Vagina (tissue), 2 donors: ENCODE measurements around the gene OMG. TPM values are rescaled to one million over a fixed set of nuclear protein-coding genes. Genes with fewer than 3 reads are reported as not detected.

Experiments used
- DNase-seq, 2 donors: peaks; one replicate each; pipeline ENCODE4 v3.0.0-alpha.2; 2017; ENCODE audit errors: extremely low spot score in 2 of 2
- H3K27ac ChIP-seq: fragments of 200-600 bp; sonication (generic); one replicate; pipeline ENCODE4 v1.5.1; 2019
- H3K27me3 ChIP-seq: fragments of 200-600 bp; sonication (generic); one replicate; pipeline ENCODE4 v1.5.1; 2019
- H3K36me3 ChIP-seq, 2 donors: fragments of 200-600 bp; sonication (generic); one replicate each; pipeline ENCODE4 v1.5.1; 2017 to 2019
- H3K4me1 ChIP-seq: fragments of 200-600 bp; sonication (generic); one replicate; pipeline ENCODE4 v1.5.1; 2019
- H3K4me3 ChIP-seq, 2 donors: fragments of 200-600 bp; sonication (generic); 1 replicate in 1 of 2; 2 replicates in 1 of 2; pipeline ENCODE4 v1.5.1; 2016 to 2019
- H3K9me3 ChIP-seq: fragments of 200-600 bp; sonication (generic); one replicate; pipeline ENCODE4 v1.5.1; 2019
- POLR2A ChIP-seq, 2 donors: fragments of 450-650 bp; IDR thresholded peaks; one replicate each; pipeline ENCODE4 v1.6.1; 2017; ENCODE audit warnings: antibody characterized with exemption in 2 of 2, mild to moderate bottlenecking in 2 of 2, moderate library complexity in 2 of 2
- POLR2AphosphoS5 ChIP-seq, 2 donors: sonication (generic); formaldehyde crosslinking; IDR thresholded peaks; one replicate each; pipeline ENCODE4 v1.9.0; 2017; ENCODE audit warnings: antibody characterized with exemption in 2 of 2, mild to moderate bottlenecking in 2 of 2, low read depth in 1 of 2; ENCODE audit not compliant: insufficient read depth in 1 of 2
- intact Hi-C: fragments of 100-400 bp; cut with DNase I; formaldehyde crosslinking; loops from one replicate; pipeline ENCODE4 v1.15.1; 2023
- total RNA-seq: library from RNA; depleted of rRNA; stranded (reverse); fragments of >200 nt; gene quantifications from one replicate; pipeline ENCODE4 v1.2.3, GENCODE V29; 2016
- TF ChIP-seq, protein P1 (sequence below), 3 experiments: fragments of 450-650 bp in 2 of 3; fragments of 200-600 bp in 1 of 3; sonication (generic) in 1 of 3; IDR thresholded peaks; one replicate each; pipeline ENCODE4 v1.5.1; 2017 to 2019; ENCODE audit warnings: antibody characterized with exemption in 3 of 3, mild to moderate bottlenecking in 2 of 3, moderate library complexity in 2 of 3

OMG gene
- total RNA-seq, 1 donor from 2014 or later: not detected

GRCh38 chr17:31320241-31320640 lies 23.2 kb upstream of the OMG start:
- intact Hi-C loops: no loop called here
- Histone ChIP-seq H3K27ac (peak overlapping the region; percentile 66), H3K4me1 (peaks cover 5% of the 10 kb centered on the region), H3K27me3 (no peaks in the 10 kb centered on the region), H3K9me3 (no peaks in the 10 kb centered on the region), H3K4me3 (peak overlapping the region in 1 of 2 donors; percentile 22), H3K36me3 (no peaks in the 10 kb centered on the region)
- no peak for TF ChIP-seq POLR2AphosphoS5 (IDR thresholded peaks at IDR 0.05; ENCODE audit: insufficient read depth in 1 of 2, low read depth in 1 of 2)
- no peak for TF ChIP-seq POLR2A (IDR thresholded peaks at IDR 0.05)
- TF ChIP-seq, protein P1, sequence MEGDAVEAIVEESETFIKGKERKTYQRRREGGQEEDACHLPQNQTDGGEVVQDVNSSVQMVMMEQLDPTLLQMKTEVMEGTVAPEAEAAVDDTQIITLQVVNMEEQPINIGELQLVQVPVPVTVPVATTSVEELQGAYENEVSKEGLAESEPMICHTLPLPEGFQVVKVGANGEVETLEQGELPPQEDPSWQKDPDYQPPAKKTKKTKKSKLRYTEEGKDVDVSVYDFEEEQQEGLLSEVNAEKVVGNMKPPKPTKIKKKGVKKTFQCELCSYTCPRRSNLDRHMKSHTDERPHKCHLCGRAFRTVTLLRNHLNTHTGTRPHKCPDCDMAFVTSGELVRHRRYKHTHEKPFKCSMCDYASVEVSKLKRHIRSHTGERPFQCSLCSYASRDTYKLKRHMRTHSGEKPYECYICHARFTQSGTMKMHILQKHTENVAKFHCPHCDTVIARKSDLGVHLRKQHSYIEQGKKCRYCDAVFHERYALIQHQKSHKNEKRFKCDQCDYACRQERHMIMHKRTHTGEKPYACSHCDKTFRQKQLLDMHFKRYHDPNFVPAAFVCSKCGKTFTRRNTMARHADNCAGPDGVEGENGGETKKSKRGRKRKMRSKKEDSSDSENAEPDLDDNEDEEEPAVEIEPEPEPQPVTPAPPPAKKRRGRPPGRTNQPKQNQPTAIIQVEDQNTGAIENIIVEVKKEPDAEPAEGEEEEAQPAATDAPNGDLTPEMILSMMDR (IDR thresholded peaks at IDR 0.05): no peak
- DNase-seq: no peak

GRCh38 chr17:31318851-31319661 lies 22.0 kb upstream of the OMG start:
- Histone ChIP-seq H3K27ac (peak overlapping the region; percentile 23), H3K36me3 (no peaks in the 10 kb centered on the region), H3K27me3 (no peaks in the 10 kb centered on the region), H3K4me1 (peaks cover 5% of the 10 kb centered on the region), H3K9me3 (no peaks in the 10 kb centered on the region), H3K4me3 (peak overlapping the region in 1 of 2 donors; percentile 10)
- TF ChIP-seq POLR2AphosphoS5 (IDR thresholded peaks at IDR 0.05; ENCODE audit: insufficient read depth in 1 of 2, low read depth in 1 of 2): no peak
- TF ChIP-seq, protein P1 (IDR thresholded peaks at IDR 0.05): no peak
- TF ChIP-seq POLR2A (IDR thresholded peaks at IDR 0.05): no peak
- no peak for DNase-seq
- intact Hi-C loops: no loop called here

- no peaks in the 10 kb centered on the region for H3K27me3 ChIP-seq
- H3K9me3 ChIP-seq: no peaks in the 10 kb centered on the region
- H3K4me3 ChIP-seq: peak overlapping the region in 1 of 2 donors; percentile 10
- H3K36me3 ChIP-seq: no peaks in the 10 kb centered on the region
- intact Hi-C loops: no loop called here
- TF ChIP-seq, protein P1 (IDR thresholded peaks at IDR 0.05): no peak
- peak in 1 of 2 donors; percentile 82 for TF ChIP-seq POLR2AphosphoS5 (IDR thresholded peaks at IDR 0.05; ENCODE audit: insufficient read depth in 1 of 2, low read depth in 1 of 2)
- peak overlapping the region; percentile 23 for H3K27ac ChIP-seq
- peaks cover 5% of the 10 kb centered on the region for H3K4me1 ChIP-seq
- DNase-seq: peak in 1 of 2 donors; percentile 86
Observed at GRCh38 chr17:31318298-31318801, 21.3 kb upstream of the OMG start.

DNA sequence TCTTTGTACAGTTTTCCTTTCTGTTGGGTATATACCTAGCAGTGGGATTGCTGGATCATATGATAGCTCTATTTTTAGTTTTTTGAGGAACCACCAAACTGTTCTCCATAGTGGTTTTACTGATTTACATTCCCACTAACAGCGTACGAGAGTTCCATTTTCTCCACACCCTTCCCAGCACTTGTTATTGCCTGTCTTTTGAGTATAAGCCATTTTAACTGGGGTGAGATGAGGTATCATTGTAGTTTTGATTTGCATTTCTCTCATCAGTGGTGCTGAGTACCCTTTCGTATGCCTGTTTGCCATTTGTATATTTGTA lies 17.7 kb upstream of the OMG start:
- no peak for TF ChIP-seq POLR2A (IDR thresholded peaks at IDR 0.05)
- TF ChIP-seq, protein P1 (IDR thresholded peaks at IDR 0.05): no peak
- TF ChIP-seq POLR2AphosphoS5 (IDR thresholded peaks at IDR 0.05; ENCODE audit: insufficient read depth in 1 of 2, low read depth in 1 of 2): no peak
- Histone ChIP-seq H3K9me3 (no peaks in the 10 kb centered on the region), H3K27ac (no peak overlapping the region), H3K4me3 (no peak overlapping the region), H3K27me3 (no peaks in the 10 kb centered on the region), H3K4me1 (peaks cover 5% of the 10 kb centered on the region), H3K36me3 (no peaks in the 10 kb centered on the region)
- no peak for DNase-seq
- intact Hi-C loops: no loop called here
